HL-60 (cell line): ENCODE measurements around the gene MTCL1.

Source experiments
- CTCF ChIP-seq: IDR thresholded peaks from one replicate; pipeline ENCODE4 v1.5.1; 2011; ENCODE audit warnings: low read length, control low read depth, inconsistent platforms; ENCODE audit not compliant: insufficient read depth
- GABPA ChIP-seq: IDR thresholded peaks from 2 replicates; pipeline ENCODE4 v1.6.1; 2012; ENCODE audit warnings: low read depth
- POLR2AphosphoS5 ChIP-seq: IDR thresholded peaks from 2 replicates; pipeline ENCODE4 v1.6.1; 2012; ENCODE audit warnings: low read depth

GRCh38 chr18:8854550-8854949, 149.2 kb downstream of the MTCL1 start:
- TF ChIP-seq CTCF (no peak), POLR2AphosphoS5 (no peak), GABPA (no peak)
